IPS-NIHi7 (cell line): ENCODE data around the gene CX3CR1.

Experiments used
- DNase-seq: peaks from one replicate; pipeline ENCODE4 v3.0.0; 2012; ENCODE audit warnings: mixed read lengths; ENCODE audit errors: extremely low spot score

CX3CR1 gene

GRCh38 chr3:39292961-39293360 lies 13.1 kb upstream of the CX3CR1 start:
- no peak for DNase-seq

DNA sequence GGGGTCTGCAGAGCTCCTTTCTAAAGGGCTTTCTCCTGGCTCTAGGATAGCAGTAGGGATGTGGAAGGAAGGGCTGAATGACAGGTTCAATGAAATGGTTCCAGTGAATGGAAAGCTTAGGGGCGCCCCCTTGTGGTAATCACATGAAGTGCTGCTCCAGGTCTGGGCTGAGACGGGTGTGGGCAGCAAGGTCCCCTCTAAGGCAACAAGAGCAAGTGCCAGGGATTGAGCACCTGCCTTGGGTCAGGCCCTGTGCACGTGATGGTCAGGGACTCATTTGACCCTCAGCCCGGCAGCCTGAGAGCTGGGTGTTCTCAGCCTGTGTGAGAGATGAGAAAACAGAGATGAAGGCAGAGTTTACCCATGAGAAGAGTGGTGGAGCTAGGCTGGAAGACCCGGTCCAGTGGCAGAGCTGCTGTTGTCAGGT lies 12.1 kb upstream of the CX3CR1 start:
- DNase-seq = peak; percentile 89

- DNase-seq = no peak
These were observed 10.4 kb upstream of the CX3CR1 start for GRCh38 chr3:39290255-39290654.

- no peak for DNase-seq
These were observed 9.3 kb upstream of the CX3CR1 start for GRCh38 chr3:39289107-39289506.

DNA sequence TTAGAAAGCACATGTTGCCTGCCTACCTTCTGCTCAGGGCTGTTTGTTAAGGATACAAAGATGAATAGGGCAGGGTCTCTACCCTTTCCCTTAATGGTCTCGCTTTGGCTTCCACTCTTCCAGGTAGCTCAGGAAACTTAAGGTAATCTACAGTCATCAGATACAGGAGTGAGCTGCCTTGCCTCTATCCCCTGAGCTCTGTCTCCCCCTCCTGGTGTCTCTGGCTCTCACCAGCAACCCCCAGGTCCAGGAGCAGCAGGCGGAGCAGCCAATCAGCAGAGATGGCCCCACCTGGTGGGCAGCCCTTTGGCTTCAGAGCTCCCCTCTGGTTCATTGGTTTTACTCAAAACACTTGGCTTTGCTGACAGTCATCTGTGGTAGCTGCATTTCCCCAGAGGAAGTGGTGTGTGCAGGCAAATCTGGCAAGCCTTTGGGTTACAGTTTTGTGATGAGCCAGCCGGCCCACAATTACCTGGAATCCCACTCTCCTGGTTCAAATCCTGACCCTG lies 8.5 kb upstream of the CX3CR1 start:
- peak; percentile 99 for DNase-seq

DNA sequence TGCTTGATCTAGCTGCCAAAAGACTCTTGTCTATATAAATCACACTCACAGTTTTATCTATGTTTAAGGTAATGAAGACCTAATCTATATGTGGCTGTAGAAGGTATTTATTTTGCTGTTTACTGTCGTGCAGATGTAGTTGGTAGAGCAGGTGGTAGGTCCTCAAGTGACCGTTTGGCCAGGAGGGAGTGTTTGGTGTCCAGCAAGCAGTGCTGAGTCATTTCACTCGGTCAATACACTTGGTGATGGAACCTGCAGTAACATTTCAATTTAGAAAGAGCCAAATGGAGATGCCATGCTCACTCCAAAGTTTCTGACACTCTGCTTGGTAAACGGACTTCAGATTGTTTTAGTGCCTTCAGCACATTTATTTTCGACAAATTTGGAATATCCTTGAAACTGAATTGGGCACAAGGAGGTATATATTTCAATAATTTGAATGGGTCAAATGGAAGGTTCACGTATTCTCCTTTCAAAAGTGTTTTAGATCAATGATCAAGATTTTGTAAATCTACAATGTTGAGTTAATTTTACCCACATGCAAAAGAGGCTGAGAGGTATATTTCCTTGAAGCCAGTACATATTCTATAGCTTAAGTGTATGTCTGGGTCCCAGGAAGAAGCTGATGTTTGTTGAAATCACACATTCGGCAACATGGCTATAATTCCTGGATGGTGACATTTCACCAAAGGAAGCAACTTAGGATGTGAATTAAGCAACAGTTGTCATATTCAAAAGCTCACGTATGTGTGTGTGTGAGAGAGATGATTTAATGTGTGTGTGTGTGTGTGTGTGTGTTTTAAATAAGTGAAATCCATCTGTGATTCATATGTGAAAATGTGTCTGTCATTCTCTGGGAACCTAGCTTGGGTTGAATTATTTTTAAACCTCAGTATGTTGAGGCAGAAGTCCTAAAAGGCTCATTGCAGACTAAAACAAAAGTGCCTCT lies 7.7 kb upstream of the CX3CR1 start:
- no peak for DNase-seq

GRCh38 chr3:39286771-39287170 lies 6.9 kb upstream of the CX3CR1 start:
- DNase-seq = no peak

GRCh38 chr3:39285332-39285731 lies 5.5 kb upstream of the CX3CR1 start:
- no peak for DNase-seq

DNA sequence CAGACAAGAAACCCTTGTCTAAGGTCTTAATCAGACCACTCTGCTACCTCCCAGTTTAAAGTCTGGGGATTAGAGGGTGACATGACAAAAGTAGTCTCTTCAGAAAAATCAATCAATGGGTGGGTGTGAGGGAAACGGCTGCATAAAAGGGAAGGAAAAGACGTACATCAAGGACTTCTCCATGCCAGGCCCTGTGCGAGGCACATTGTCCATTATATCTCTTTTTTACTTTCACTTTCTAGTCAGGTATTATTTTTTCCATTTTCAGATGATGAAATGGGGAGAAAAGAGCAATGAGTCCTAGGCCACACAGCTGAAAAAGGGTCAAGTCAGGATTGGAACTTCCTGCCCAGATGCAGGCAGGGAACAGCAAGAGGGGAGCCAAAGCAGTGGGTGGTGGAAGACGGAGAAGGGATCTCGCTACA lies 4.6 kb upstream of the CX3CR1 start:
- no peak for DNase-seq

DNA sequence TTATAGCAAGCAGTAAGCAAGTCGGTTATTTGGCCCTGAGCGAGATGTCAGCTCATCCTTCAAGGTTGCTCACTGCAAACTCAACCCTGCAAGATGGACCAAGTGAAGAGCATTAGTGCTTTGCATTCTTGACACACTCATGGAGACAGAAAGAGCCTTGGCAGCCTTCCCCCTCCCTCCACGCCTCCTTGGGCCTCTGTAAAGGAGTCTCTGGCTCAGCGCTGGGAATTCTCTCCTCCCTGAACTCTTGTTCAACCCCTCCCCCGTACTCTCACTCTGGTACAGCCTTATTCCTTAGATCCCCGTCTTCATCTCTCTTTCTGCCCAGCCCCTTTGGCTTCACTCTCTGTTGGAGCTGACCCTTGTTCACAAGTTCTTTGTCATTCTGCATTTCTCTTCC lies 2.2 kb upstream of the CX3CR1 start:
- no peak for DNase-seq

DNA sequence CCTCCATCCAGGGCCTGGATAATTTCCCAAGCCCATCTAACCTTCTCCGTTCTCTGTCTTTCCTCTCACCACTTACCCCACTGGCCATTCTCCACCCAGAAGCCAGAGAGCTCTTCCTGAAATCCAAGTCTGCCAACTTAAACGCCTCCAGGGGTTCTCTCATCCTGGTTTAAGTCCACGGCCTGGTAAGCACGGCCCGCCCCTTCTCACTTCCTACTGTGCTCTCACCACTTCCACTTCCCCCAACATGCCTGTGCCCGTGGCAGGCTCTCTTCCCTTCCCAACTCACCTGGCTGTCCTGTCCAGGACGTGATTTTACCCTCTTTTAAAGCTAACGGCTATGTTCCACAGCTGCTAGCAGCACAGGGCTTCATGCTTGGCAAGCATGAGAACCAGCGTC lies 1.7 kb upstream of the CX3CR1 start:
- DNase-seq = no peak

DNA sequence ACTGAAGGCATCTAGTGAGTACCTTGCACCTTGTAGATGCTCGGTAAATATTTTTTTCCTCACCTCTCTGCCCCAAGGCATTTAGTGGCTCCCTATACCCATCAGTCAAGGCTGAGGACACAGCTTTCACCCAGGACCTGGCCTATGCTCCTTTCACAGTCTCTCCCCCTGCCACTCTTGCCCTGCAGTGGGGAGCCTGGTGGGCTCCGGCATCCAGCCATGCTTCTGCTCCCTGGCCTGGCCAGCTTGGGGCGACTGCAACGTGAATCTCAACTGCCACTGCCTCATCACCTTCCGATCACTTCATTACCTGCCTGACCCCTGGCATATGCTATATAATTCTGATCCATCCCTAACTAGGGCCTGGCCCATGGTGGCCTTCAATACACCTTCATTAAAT lies 735 bp upstream of the CX3CR1 start:
- DNase-seq = no peak

- DNase-seq = no peak
These were observed 1.3 kb downstream of the CX3CR1 start for GRCh38 chr3:39278616-39278935.

DNA sequence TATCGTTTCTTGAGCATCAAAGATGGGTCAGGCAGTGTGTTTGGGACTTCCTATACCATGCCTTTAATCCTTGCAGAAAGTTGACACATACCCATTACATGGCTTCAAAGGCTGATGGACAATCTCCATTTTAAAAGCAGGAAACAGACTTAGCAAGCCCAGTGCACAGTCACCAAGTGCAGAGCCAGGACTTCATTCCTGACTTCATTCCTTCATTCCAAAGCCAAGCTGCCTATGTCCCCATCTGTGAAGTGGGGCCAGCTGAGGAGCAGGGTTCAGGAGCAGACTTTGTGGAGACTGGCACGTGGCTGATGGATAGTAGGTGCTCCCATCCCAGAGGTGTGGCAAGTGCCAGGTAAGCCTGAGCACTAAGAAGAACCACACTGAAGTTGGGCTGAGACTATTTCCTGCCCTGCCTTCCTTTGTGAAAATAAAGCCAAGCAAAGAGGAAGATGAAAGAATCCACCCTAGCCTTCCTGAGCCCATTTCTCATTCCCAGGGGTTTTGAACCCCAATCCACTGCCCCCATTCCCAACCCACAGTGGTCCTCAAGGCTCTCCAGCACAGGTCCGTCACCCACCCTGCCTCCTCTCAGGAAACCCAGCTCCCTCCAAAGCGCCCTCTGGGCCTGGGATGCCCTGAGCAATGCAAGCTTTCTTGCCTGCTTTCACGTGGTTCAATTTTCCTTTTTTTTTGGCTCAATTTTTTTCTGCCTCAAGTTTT lies 1.8 kb downstream of the CX3CR1 start:
- no peak for DNase-seq

DNA sequence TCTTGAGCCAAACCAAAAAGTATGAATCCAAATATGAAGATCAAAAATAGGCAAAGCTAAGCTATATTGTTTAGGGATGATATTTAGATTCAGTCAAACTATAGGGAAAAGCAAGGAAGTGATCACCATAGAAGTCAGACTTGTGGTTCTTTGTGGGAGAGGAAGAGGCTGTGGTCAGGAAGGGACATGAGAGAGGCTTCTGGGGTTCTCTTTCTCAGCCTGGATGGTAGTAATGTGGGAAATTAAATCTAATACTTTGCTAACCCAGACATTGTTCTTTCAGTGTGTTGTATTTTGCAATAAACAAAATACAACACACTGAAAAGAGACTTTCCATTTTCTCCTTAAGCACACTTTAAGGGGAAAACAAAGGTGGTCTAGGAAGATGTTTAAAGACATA lies 3.1 kb downstream of the CX3CR1 start:
- DNase-seq = no peak

GRCh38 chr3:39275963-39276593 lies 3.8 kb downstream of the CX3CR1 start:
- DNase-seq = no peak

DNA sequence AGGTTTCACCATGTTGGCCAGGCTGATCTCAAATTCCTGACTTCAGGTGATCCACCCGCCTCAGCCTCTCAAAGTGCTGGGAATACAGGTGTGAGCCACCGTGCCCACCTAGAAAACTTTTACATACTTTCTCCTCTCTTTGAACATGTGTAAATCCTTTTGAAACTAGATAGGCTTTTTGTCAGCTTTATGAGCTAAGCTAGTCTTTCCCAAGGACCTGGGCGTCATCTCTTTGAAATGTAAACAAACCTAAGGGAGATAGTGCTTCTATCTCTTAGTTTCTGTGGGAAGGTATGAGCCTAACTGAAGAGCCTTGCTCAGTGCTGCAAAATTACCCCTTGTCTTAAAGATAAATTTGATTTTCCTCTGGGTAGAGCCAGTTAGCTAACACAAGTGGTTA lies 4.8 kb downstream of the CX3CR1 start:
- no peak for DNase-seq

GRCh38 chr3:39273119-39273518 lies 6.7 kb downstream of the CX3CR1 start:
- DNase-seq = peak; percentile 39

DNA sequence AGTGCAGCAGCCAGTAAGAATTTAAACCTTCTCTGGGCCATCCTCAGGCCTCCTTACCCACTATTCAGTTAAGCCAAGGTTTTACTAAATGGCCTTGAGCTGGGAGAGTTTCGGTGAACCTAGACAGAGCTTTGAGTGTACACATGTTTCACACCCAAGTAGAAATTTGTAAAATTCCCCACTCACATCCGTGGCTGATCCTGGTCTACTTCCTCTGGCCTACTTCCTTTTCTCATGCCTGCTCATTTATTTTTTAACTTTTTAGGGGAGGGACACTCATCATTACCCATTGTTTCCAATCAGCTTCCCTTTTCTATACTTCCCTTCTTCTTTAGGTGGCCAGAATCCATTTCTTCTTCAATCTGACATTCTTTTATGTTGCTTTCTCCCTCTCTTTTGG lies 7.6 kb downstream of the CX3CR1 start:
- no peak for DNase-seq

DNA sequence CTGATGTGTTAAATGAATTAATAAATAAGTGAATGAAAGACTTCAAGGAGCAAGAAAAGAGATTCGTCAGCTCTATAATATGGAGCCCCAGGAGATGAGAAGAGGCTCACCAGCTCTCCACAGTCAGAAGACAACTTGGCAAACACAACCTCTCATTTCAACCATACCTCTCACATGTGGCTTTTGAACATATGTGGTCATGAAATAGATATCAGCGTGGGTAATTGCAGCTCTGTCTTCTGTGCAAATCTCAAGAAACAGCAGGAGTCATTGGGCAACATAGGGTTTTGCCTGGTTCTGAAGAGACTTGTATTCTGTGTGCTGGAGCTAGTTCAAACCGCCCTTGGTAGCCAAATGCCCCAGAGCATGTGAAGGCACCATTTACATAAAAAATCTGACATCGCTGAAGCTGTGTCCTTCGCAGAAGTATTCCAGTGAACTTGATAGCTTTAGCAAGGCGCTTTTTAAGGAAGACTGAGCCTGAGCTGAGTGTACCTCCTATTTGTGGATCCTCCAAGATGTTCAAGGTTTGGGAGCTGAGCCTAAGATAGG lies 8.4 kb downstream of the CX3CR1 start:
- no peak for DNase-seq

GRCh38 chr3:39269528-39269927 lies 10.3 kb downstream of the CX3CR1 start:
- DNase-seq = no peak

DNA sequence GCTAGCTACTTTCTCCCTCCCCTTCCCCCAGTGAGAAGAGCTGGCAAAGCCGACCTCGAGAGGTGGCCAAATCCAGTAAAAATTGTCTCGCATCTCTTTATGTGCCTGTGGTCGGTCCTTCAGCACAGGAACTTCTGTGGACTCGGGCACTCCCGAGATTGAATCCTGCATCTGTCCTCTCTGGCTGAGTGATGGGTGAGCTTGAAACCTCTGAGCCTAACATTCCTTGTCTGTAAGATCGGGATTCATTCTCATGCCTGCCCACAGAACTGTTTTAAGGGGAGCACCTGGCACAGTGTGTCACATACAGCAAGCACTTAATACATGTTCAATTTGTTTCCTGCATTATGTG lies 11.3 kb downstream of the CX3CR1 start:
- DNase-seq = no peak
